Stimulated activated naive CD8-positive, alpha-beta T cell treated with anti-CD3 and anti-CD28 coated beads, Interleukin-15, Interleukin-2, amounts not matched to agents 100 U/mL and 50 U/mL, for 24 hours (primary cell): Measurements from ENCODE around the gene RER1.

Experiments used
- ATAC-seq: fragments of 150-1000 bp; cut with Tn5 transposase; one replicate; pipeline ENCODE4 v1.10.0; 2021
- DNase-seq: peaks from one replicate; pipeline ENCODE4 v3.0.0; 2021

Gene RER1

DNA sequence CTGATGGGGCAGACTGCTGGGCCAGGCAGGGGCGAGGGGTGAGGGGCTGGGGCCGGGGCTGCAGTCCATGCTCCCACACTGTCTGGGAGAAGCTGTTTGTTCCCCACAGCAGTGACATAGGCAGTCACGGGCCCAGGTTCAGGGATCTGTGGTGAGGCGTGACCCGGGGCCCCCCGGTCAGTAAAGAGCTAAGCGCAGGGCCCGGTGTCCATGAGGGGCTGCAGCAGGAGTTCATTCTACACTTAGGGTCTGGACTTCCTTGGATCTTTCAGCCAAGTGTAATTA is 16.3 kb downstream of the RER1 start:
- DNase-seq (no peak), ATAC-seq (no peak)

DNA sequence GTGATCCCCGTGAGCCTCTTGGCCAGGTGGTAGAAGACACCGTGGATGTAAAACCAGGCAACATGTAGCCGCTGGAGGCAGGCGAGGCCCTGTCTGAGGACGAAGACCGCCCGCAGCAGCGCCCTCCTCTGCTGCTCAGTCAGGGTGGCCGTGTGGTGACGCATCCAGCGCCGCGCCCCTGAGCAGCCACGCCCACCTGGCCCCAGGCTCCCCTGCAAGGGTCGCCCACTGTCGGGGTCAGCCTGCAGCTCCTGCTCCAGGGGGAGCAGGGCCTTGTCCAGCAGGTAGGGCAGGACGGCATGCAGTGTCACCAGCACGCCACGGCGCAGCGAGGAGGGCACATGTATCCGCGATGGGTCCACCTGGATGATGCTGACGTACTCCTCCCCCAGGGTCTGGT is 16.8 kb downstream of the RER1 start:
- DNase-seq (no peak), ATAC-seq (no peak)

DNA sequence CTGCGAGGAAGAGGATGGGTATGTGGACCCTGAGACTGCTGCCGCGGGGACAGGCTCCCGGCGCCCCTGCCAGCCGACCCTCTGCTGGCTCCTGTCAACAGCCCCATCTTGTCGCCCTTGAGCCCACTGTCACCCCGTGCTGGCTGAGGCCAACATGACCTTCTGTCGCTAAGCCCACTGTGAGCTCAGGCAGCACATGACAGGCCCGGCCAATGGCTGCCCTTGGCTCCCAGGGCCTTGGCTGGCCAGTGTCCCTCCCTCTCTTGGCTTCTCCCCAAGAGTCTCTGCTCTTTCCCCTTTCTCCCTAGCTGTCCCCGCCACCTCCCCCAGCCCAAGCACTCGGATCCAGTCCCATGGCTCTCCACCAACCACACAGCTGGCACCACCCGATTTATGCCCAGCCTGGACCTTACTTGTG is 17.2 kb downstream of the RER1 start:
- DNase-seq, result no peak
- ATAC-seq, result no peak

DNA sequence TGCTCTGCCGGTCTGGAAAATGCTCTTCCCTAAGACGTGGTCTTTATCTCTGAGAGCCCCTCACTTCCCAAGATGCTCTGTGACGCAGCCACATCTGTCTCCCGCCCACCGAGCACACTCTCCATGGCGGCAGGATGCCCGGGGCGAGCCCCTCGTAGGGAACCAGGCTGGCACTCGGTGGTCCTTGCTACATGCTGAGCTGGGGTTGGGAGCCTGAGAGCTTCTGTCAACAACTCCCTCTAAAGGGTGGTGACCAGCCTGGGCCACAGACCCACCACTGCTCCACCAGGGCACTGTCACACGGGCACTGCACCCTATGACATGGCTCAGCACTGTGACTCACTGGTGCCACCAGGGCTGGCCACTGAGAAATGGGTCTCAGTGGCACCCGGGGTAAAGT is 18.1 kb downstream of the RER1 start:
- DNase-seq (no peak), ATAC-seq (no peak)

DNA sequence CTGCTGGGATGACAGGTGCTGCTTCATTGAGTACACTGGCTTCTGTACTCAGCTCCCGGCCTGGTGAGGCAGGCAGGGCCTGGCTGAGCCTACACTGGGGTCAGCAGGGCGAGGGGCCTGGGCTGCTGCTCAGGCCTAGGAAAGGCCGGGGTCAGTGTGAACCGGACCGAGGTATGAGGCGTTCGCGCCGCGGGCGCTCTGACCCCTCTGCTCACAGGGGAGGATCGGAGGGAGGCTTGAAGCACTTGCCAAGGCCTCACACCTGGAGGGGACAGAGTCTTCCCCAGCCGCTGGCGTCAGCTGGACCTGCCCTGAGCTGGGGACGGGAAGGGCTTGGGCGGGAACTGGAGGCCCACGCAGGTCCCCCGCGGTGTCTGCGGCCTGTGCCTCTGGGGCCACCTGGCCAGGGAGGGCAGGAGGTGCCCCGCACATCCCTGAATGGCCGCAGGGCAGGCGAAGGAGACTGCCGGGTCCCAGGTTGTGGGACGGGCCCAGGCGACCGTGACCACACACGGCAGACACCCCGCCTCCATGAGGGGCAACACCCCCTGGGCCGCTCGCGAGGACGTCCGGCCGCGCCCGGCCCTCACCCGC is 20.3 kb downstream of the RER1 start:
- DNase-seq (no peak), ATAC-seq (peak; percentile 35)

DNA sequence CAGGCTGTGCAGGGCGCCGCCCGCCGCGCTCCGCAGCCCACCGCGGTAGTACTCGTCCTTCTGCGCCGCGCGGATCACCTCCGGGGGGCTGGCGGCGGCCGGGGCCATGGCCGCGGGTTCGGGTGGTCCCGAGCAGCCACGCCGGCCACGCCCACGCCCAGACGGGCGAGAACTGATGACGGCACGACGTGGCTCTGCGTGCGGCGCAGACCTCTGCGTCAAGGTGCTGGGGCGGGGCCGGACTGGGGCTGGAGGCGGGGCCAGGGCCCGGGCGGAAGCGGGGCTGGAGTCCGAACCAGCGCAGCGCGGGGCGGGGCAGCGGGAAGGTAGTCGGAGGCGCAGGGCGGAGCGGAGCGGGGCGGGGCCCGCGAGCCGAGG is 20.7 kb downstream of the RER1 start, which contains the start of gene PEX10:
Gene PEX10, minus strand, starts transcription at position 170 of the 378 bp plus-strand sequence. Its CDS starts 62 bp downstream, at position 108.
- peak; percentile 90 for ATAC-seq
- DNase-seq, result peak; percentile 100

DNA sequence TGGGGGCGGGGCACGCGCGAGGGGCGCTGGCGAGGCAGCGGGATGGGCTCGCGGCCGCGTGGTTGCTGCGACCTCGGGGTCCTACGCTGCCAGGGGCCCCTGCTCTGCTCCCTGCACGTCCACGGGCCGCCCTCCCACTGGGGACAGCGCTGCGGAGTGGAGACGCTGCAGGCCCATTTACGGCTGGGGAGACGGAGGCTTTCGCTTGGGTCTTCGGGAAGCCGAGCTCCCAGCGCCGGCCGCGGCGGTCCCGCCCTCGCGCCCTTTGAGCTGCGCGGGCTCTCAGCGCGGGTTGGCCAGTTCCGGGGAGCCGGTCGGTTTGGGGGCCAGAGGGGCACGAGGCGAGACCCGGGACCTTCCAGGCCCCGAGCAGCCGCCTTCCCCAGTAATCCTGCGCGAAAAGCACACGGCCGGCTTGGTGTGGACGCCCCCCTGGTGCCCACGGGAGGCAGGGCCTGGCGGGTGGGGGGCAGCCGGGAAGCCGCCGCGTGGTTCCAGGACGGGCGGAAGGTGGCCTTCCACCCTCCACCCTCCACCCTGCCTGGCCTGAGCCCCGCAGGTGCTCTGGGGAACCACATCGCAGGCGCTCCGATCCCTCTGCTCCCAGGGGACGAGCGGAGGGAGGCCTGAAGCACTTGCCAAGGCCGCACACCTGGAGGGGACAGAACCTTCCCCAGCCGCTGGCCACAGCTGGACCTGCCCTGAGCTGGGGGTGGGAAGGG is 21.3 kb downstream of the RER1 start:
- peak; percentile 28 for DNase-seq
- ATAC-seq, result peak; percentile 21

DNA sequence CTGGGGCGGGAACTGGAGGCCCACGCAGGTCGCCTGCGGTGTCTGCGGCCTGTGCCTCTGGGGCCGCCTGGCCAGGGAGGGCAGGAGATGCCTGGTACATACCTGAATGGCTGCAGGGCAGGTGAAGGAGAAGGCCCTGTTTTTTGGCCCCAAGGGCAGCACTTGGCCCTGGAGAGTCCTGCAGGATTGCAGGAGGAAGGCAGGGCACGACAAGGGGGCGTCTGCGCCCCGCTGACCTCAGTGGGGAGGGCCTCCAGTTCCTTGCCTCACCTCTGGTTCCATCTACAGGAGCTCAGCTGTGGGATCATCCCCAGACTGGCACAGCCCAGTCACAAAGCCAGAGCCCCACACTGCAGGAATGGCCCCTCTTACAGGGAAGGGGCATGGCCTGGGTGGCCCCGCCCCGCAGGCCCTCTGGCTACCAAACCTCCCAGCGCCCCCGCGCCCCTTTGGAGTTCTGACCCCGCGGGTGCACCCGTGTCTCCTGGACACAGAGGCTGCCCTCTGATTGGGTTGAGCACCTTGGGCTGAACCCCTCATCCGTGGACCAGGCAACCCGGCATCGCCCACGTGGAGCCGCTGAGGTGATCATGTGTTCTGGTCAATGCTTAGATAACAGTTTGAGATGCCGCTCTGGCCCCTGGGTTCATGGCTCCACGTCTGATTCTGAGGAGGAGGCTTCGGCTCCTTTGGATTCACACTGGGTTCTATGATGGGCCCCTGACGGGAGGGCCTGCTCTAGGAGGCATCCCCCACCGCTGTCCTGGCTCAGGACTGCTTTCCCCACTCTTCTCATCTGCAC is 22.1 kb downstream of the RER1 start:
- no peak for ATAC-seq
- DNase-seq, result peak; percentile 45

DNA sequence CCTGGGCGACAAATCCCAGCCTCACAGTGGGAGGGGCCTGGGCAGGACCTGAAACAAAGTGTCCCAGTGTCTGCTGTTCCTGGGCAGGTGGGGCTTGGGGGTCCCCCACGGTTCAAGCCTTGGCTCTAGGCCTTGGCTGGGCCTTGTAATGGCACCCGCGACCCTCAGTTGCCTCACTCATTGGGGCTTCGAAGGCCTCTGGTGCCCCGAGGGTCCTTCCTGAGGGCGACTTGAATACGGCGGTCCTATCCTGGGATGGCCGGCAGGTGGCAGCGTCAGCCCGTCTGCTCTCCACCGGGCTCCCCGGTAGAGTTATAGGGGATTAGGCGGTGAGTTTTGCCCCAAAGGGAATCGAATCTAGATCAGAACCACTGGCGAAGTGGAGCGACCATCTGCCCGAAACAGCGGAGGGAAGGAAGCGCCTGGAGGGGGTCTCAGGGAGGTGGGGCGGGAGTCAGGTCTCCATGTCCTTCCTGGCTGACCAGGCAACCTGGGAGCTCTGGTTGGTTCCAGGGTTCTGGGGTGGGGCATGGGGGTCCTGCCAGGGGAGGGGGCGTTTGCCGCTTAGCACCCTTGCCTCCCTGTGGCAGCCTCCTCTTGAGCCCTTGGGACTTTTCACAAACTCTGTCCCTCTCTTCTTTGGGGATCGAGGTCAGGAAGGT is 22.8 kb downstream of the RER1 start:
- ATAC-seq, result no peak

DNA sequence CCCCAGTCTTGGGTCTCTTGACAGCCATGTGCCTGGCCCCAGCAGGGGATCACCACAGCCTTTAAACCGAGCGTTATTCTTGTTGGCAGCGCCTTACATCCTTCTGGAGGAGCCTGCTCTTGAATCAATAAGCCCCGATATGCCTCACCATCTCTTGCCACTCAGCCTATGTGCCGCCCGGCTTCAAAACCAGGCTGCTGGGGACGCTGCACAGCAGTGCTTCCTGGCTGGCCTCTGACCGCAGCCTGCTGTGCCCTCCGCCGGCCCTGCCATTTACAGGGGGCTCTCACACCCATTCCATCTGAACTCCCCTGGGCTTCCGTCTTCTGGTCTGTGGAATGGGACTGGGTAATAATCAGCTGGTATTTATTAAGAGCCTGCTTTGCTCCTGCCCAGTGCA is 23.7 kb downstream of the RER1 start:
- ATAC-seq (no peak), DNase-seq (no peak)

More for the DNA sequence above, 22.8 kb downstream of the RER1 start:
- DNase-seq, result peak; percentile 83

DNA sequence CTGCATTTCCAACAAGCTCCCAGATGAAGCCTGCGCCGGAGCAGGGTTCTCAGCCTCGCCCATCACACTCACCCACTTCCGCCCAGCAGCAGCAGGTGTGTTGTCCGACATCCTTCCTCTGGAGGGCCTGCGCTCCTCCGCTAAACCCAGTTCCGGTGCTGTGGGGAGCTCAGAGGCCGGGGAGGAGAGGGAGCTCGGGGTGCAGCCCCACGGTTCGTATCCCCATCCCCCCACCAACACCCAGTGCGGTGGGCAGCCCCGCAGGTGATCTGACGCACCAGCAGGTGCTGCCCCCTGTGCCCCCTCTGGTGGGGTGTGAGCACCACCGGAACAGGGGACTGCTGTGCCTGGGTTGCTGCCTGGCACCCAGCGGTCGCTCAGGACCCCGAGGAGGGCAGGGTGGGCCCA is 24.2 kb downstream of the RER1 start:
- DNase-seq (peak; percentile 53), ATAC-seq (no peak)

DNA sequence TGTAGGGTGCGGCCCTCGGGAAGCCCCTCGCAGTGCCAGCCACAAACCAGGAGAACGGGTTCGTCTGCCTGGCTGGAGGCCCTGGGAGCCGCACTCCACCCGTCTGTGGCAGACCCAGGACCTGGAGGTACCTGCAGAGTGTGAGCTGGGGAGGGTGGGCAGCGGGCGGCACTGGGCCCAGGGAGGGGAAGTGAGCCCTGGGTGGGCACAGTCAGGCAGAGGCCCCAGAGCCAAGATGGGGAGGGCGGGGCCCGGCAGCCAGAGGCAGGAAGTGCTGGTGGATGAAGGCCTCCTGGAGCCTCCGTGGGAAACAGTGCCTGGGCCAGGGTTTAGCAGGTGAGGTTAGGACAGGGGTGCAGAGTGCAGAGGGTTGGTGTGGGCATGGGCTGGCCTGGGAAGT is 24.8 kb downstream of the RER1 start:
- ATAC-seq, result no peak
- peak; percentile 51 for DNase-seq

DNA sequence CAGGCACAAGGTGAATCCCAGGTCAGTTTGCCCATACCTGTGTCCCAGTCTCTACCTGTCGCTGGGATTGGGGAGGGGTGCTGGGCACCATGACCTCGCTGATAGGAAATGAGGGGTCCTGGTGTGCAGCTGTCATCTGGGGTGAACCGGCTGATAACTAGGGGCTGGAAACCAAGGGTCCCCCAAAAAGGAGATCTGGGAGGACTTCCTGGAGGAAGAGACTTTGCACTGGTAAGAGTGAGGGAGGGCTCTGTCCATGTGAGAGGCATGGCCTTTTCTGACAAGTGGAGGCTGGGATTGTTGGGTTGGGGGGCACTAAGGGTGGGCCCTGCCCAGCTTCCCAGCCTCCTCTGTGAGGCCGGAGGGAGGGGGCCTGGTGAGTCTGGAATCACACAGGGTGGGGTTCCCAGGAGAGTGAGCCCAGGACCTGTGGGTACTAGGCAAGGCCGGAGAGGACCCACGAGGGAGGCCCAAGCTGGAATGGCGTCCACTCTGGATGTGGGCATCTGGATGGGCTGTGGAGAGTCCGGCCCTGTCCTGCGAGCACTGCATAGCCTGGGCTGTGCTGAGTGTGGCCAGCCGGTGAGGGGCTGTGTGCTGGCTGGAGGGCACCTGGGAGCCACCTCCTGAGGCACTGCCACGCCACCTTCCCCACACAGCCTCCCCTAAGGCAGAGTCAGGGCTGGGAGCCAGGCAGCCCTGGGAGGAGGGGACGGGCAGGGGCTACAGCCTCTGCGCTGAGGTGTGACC is 25.6 kb downstream of the RER1 start:
- ATAC-seq (no peak), DNase-seq (no peak)

DNA sequence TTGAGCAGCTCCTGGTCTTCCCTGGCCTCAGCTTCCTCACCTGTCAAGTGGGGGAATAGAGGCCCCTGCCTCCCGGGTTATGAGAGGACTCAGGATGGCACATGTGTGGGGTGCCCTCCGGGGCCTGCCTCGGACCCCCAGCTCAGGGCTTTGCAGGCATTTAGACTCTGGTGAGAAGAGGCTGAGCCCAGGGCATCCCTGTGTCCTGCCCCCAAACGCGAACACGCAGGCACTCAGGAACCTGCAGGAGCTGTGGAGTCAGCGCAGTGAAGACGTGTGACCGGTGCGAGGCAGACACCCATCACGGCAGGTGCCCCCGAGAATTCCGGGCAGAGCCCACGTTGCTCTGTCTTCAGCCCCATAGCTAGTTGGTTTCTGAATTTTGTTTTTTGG is 26.2 kb downstream of the RER1 start:
- no peak for ATAC-seq
- DNase-seq, result no peak

DNA sequence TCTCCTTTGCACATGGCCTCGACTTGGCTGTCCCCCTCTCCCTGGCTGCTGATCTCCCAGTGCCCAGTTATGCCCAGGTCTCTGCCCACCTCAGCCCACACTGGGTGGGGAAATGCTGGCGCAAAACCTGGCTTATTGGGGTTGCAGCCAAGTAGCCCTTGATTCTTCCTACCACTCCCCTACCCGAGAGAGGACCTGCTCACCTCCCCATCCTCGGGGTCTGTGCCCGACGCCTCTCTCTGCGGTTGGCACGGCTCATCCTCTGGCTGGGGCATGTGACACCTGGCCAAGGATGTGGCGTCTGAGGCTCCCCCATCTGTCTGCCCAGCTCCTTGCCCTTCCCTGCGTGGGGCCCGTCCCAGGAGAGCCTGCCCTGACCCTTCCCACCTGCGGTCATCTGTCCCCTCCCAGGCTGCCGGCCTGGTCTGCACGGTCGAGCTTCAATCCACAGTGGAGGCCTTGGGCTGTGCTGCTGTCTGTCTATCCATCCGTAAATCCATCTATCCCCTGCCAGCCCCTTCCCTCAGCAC is 27.2 kb downstream of the RER1 start:
- no peak for ATAC-seq
- DNase-seq, result no peak

DNA sequence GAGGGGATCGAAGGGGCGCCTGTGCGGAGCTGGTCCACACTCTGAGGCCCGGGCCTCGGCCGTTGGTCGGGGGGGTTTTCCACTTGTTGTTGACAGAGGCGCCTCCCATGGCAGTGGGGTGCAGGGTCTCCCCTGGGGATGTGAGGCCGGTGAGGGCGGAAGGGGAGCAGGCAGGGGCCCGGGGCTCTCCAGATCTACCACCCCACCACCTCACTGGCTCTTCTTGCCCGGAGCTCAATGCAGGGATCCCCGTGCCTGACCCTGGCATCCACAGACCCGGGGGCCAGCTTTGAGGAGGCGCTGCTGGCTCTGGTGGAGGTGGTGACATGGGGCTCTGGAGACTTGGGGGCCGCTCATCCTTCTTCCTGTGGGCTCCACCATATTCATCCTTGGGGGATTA is 27.8 kb downstream of the RER1 start:
- ATAC-seq (no peak), DNase-seq (no peak)

DNA sequence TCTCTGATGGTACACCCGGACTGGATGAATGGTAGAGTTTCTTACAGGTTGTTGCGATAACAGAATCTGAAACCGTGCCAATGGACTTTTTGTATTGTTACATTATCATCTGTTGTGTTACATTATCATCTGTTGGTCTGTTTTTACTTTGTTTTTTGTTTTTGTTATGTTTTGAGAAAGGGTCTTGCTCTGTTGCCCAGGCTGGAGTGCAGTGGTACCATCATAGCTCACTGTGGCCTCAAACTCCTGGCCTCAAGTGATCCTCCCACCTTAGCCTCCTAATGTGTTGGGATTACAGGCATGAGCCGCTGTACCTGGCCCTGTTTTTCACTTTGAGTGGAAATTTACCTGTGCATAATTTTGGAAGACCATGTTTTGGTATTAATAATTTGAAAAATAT is 30.9 kb downstream of the RER1 start:
- ATAC-seq (no peak), DNase-seq (no peak)

DNA sequence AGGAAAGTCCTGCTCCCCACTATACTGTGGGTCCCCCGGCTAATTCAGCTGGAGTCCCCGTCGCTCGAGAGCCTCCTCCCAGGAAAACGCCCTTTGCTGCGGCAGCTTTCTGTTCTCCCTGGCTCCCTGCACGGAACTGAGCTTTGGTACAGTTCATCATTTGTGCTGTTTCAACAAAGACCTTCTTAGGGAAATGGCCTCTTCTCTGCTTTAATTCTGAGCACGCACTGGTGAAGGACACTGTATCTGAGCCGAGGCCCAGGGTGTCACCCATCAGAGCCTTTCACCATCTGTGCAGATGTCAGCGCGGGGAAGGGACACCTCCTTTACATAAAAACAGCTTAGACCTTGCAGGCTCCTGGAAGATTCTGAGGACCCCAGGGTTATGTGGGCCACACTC is 34.3 kb downstream of the RER1 start:
- ATAC-seq, result no peak
- no peak for DNase-seq

DNA sequence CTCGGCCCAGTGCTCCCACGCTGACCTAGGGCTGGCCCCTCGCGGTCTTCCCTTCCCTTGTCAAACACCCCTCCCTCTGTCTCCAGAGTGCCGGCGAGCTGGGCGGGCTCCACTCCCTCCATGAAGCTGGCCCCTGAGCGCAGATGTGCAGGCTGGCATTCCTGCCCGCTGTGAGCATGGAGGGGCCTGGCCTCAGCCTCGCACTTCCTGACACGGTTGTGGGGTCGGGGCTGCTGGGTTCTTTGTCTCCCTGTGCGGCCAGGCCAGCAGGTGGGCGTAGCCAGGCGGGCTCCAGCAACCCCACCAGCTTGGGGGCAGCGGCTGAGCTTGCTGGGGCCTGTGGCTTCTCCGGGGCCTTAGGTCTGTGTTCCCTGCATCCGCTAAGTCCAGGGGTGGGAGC is 34.9 kb downstream of the RER1 start:
- ATAC-seq (no peak), DNase-seq (no peak)

DNA sequence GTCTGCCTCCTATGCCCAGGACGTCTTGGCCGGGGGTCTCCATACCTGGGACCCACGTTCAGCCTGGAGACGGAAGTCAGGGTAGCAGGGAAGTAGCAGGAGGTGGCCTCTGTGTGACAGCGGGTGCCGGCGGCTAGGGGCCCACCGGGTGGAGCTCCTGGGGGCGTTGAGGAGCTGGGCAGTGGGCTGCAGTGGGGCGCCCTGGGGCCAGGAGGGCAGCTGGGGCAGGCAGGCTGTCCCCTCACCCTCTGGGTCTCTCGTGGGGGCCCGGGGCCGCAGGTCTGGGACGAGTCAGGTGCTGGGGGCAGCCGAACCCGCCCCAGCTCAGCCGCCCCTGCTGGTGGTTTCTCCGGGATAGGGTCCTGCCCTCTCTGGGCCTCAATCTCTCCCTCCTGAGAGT is 35.4 kb downstream of the RER1 start:
- ATAC-seq (no peak), DNase-seq (no peak)

DNA sequence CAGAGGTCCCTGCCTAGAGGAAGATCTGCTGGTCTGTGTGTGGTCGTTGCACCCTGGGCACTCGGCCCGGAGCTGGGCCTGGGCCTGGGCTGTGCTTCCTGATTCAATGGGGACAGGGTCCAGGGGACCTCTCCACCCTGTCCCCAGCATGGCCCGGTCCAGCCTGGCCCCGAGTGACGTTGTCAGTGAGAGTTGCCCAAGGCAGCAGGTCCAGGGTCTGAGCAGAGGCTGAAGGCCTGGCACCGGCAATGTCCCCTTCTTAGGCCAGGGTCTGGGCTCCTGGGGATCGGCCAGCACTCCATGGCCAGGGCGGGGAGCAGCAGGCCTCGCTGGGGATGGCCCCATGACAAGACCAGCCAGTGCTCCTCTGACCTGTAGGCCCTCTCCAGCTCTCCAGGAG is 36.3 kb downstream of the RER1 start:
- DNase-seq, result no peak

DNA sequence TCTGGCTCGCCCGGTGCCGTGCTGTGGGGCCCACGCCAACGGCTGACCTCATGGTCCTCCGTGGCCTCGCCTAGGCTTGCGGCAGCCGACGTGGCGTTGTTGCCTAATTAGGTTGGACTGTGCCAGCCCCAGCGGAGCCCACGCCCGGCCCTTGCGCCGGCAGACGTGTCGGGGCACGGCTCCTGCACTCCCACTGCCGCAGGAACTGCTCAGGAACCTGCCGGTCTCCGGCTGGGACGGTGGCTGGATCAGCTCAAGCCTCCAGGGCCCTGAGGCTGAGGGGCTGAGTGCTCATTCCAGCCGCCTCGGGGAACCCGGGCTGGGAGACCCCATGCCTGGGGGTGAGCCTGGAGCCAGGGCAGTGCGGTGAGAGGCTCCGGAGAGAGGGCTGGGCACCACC is 36.8 kb downstream of the RER1 start:
- ATAC-seq, result no peak
- no peak for DNase-seq

More for the DNA sequence above, 36.3 kb downstream of the RER1 start:
- no peak for ATAC-seq
